Measurements from ENCODE around the gene SNTG2. TPM values are rescaled to one million over a fixed set of nuclear protein-coding genes. Genes with fewer than 3 reads are reported as not detected.

Gene SNTG2
- total RNA-seq, 2 donors from 2014 or later: 0.72 to 1.0 TPM

GRCh38 chr2:1269812-1270211, 319.2 kb downstream of the SNTG2 start:
- TF ChIP-seq CTCF (IDR thresholded peaks at IDR 0.05): no peak
- Histone ChIP-seq H3K27me3 (no peaks in the 10 kb centered on the region), H3K27ac (no peak overlapping the region), H3K36me3 (no peaks in the 10 kb centered on the region), H3K4me3 (no peak overlapping the region), H3K9me3 (no peaks in the 10 kb centered on the region), H3K4me1 (no peaks in the 10 kb centered on the region), H3K9ac (ENCODE audit: low read depth in 2 of 2, low read length in 2 of 2) (no peak overlapping the region)
- intact Hi-C loops (cut with DNase I): no loop called here
- DNase-seq: no peak

- H3K9me3 ChIP-seq: no peaks in the 10 kb centered on the region
- H3K4me1 ChIP-seq: no peaks in the 10 kb centered on the region
- no peaks in the 10 kb centered on the region for H3K36me3 ChIP-seq
- DNase-seq: no peak
- no peak overlapping the region for H3K27ac ChIP-seq
- no peak overlapping the region for H3K9ac ChIP-seq (ENCODE audit: low read depth in 2 of 2, low read length in 2 of 2)
- intact Hi-C loops (cut with DNase I): no loop called here
- H3K27me3 ChIP-seq: no peaks in the 10 kb centered on the region
- no peak overlapping the region for H3K4me3 ChIP-seq
- no peak for TF ChIP-seq CTCF (IDR thresholded peaks at IDR 0.05)
Observed at GRCh38 chr2:1272835-1273234, 322.2 kb downstream of the SNTG2 start.

DNA sequence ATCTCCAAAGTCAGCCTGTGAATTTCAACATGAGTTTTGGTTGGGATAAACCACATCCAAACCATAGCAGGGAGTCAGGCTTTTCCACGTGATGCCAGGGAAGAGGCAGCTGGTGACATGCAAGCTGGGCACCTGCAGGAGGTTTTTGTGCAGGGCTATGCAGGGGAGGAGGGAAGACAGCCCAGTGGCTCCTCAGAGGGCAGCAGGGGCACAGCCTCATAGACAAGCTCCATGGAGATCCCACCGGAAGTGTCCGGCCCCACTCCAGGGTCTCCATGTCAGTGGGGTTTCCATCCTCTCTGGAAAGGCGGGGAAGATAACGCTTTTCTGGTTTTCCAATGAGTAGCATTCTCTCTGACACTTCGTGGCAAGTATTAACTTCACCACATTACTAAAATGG, 327.0 kb downstream of the SNTG2 start:
- no peak overlapping the region for H3K9ac ChIP-seq (ENCODE audit: low read depth in 2 of 2, low read length in 2 of 2)
- no peak for TF ChIP-seq CTCF (IDR thresholded peaks at IDR 0.05)
- no peaks in the 10 kb centered on the region for H3K9me3 ChIP-seq
- H3K4me1 ChIP-seq: no peaks in the 10 kb centered on the region
- DNase-seq: no peak
- H3K36me3 ChIP-seq: no peaks in the 10 kb centered on the region
- no peaks in the 10 kb centered on the region for H3K27me3 ChIP-seq
- no peak overlapping the region for H3K27ac ChIP-seq
- H3K4me3 ChIP-seq: no peak overlapping the region
- intact Hi-C loops (cut with DNase I): no loop called here

DNA sequence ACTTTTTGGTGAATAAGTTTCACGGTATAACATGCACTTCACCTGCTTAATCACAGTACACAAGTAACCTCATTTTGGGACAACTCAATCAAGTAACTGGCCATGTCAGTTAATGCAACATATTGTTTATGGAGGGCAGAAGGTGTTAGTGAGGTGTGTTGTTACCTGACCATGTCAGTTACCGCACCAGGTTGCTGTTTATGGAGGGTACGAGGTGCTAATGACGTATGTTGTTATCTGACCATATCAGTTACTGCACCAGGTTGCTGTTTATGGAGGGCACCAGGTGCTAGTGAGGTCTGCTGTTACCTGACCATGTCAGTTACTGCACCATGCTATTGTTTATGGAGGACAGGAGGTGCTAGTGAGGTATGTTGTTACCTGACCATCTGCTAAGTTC, 327.5 kb downstream of the SNTG2 start:
- no peak for DNase-seq

GRCh38 chr2:1278861-1279260, 328.2 kb downstream of the SNTG2 start:
- Histone ChIP-seq H3K9me3 (no peaks in the 10 kb centered on the region), H3K27me3 (no peaks in the 10 kb centered on the region), H3K36me3 (no peaks in the 10 kb centered on the region), H3K4me1 (no peaks in the 10 kb centered on the region), H3K4me3 (no peak overlapping the region), H3K27ac (no peak overlapping the region), H3K9ac (ENCODE audit: low read depth in 2 of 2, low read length in 2 of 2) (no peak overlapping the region)
- no peak for TF ChIP-seq CTCF (IDR thresholded peaks at IDR 0.05)
- no peak for DNase-seq
- intact Hi-C loops (cut with DNase I): no loop called here

More for the DNA sequence above, 327.5 kb downstream of the SNTG2 start:
- no peak overlapping the region for H3K4me3 ChIP-seq
- no peaks in the 10 kb centered on the region for H3K36me3 ChIP-seq
- TF ChIP-seq CTCF (IDR thresholded peaks at IDR 0.05): no peak
- H3K27ac ChIP-seq: no peak overlapping the region
- intact Hi-C loops (cut with DNase I): no loop called here
- H3K9ac ChIP-seq (ENCODE audit: low read depth in 2 of 2, low read length in 2 of 2): no peak overlapping the region
- H3K27me3 ChIP-seq: no peaks in the 10 kb centered on the region
- H3K9me3 ChIP-seq: no peaks in the 10 kb centered on the region
- H3K4me1 ChIP-seq: no peaks in the 10 kb centered on the region

DNA sequence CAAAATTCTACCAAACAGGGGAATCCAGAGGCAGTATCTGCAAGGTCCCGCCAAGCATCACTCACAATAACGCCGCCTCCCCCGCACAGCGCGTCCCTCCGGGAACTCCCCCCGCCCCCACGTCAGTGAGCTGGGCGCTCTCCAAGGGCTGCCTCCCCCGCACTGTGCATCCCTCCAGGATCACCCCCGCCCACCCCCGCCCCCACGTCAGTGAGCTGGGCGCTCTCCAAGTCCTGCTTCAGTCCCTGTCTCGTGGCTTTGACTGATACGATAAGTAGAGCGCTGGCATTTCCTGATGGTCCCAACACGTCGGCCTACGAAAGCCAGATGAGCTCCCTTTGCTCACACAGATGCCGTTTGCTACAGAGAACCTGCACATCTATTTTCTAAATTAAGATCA, 331.9 kb downstream of the SNTG2 start:
- no peak for TF ChIP-seq CTCF (IDR thresholded peaks at IDR 0.05)
- no peak overlapping the region for H3K4me3 ChIP-seq
- no peak overlapping the region for H3K9ac ChIP-seq (ENCODE audit: low read depth in 2 of 2, low read length in 2 of 2)
- no peak for DNase-seq
- H3K27ac ChIP-seq: no peak overlapping the region
- H3K9me3 ChIP-seq: no peaks in the 10 kb centered on the region
- intact Hi-C loops (cut with DNase I): no loop called here
- no peaks in the 10 kb centered on the region for H3K27me3 ChIP-seq
- no peaks in the 10 kb centered on the region for H3K36me3 ChIP-seq
- no peaks in the 10 kb centered on the region for H3K4me1 ChIP-seq
